Loucy (cell line): Measurements from ENCODE around the gene SPATA33.

Experiments
- EZH2phosphoT487 ChIP-seq: fragments of 200-600 bp; IDR thresholded peaks from 2 replicates; pipeline ENCODE4 v1.6.1; 2018; ENCODE audit warnings: antibody characterized with exemption, mild to moderate bottlenecking, moderate library complexity, borderline replicate concordance
- TF ChIP-seq, protein P1 (sequence below): fragments of 200-600 bp; sonication (generic); conservative IDR thresholded peaks from 2 replicates; pipeline ENCODE4 v1.5.1; 2014; ENCODE audit warnings: mild to moderate bottlenecking, antibody characterized with exemption, low read length

DNA sequence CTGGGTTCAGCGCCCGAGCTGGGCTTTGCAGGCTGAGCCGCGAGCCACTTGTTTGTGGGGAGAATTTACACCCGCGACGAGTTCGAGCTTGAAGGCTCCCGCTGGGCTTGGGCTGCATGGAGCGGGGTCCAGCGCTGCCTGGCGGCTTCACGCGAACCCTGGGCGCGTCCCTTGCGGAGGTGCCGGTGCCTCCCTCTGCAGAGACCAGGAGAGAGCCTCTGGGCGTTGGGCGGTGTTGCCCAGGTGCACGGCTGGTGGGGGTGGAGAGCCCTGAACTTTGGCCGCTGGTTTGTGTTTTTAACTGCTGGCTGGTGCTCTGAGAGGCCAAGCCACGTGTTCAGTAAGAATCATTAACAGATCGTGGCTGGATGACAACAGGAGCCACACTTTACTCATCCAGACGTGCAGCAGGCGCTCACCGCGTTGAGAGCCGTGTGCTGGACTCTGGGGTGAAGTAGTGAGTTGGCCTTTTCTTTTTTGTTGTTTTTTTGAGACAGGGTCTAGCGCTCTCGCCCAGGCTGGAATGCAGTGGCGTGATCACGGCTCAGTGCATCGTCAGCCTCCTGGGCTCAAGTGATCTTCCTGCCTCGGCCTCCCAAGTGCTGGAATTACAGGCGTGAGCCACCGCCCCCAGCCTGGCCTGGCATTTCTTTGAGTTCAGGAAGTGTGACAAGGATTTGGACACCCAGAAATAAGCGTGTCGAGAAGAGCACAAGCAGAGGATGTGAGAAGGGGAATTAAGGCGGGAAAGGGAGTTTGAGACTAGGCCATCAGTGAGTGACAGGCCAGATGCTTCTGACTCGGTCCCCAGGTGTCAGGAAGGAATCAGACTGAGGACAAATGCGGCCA is 29.7 kb downstream of the SPATA33 start:
- TF ChIP-seq, protein P1, sequence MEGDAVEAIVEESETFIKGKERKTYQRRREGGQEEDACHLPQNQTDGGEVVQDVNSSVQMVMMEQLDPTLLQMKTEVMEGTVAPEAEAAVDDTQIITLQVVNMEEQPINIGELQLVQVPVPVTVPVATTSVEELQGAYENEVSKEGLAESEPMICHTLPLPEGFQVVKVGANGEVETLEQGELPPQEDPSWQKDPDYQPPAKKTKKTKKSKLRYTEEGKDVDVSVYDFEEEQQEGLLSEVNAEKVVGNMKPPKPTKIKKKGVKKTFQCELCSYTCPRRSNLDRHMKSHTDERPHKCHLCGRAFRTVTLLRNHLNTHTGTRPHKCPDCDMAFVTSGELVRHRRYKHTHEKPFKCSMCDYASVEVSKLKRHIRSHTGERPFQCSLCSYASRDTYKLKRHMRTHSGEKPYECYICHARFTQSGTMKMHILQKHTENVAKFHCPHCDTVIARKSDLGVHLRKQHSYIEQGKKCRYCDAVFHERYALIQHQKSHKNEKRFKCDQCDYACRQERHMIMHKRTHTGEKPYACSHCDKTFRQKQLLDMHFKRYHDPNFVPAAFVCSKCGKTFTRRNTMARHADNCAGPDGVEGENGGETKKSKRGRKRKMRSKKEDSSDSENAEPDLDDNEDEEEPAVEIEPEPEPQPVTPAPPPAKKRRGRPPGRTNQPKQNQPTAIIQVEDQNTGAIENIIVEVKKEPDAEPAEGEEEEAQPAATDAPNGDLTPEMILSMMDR, result no peak
- TF ChIP-seq EZH2phosphoT487, result no peak
